Epidermal melanocyte (primary cell): ENCODE measurements around the gene ALDH5A1.
"Not testable (repeated sequence)": the region's sequence is repeated elsewhere in the genome, so short reads cannot be mapped to it uniquely, and the experiment has no call there.

Source experiments
- DNase-seq: peaks from one replicate; pipeline ENCODE4 v3.0.0; 2011; ENCODE audit warnings: low spot score; ENCODE audit not compliant: insufficient read length

Gene ALDH5A1

DNA sequence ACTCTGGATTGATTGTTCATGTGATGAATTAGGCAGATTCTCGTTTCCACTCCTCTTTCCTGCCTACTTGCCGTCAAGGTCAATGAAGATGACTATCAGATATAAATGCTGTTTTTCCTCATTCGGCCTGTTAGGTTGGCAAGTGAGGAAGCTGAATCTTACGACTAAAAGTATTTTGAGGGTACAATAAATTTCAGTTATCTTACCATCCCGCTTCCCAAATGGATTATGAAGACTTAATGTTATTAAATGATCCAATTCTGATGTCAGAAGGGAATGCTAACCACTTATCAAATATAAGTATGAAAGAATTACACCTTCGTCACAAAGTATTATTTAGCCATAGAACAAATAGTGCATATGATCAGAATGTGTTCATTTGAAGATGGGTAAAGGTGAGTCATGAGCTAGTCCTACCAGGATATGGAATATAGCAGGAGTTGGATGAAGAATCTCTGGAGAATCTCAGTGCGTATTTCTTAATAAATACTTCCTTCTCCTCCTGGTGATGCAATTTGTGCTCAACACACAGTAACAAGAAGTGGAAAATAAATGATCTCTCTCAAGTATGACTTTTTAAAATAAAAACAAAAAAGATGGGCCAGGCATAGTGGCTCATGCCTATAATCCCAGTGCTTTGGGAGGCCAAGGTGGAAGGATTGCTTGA lies 10.0 kb upstream of the ALDH5A1 start:
- DNase-seq, result no peak

DNA sequence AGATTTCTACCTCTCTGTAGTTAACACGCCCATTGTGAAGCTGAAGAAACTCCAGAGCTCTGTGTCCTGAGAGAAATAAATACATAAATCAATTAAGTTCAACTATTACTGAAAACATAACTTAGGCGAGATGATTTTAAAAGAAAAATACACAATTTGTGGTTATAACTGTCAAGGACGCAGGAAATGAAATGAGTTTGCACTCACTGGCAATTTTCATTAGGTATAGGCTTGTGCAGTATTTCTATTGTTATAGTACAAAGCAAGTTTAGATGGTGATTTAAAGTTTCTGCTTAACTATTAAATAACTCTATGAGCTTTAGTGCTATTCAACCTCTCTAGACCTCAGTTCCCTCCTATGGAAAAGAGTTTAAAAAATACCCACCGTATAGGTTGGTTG lies 8.7 kb upstream of the ALDH5A1 start:
- DNase-seq, result no peak

DNA sequence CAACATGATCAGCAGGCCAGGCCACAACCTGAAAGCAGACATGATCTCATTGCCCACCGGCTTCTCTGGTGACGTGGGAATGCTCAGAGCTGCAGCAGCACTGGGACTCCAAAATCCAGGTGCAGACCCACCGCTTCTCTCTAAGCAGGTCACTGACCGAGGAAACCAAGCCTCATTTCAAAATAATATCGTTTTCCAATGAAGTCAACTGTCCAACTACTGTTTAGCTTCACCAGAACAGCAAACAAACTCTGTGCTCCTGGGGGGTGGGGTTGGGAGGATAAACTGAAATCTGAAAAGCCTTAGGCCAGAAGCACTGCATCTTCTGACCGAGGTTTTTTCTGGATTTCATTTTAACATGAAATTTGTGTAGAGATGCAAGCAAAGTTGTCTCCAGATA lies 5.3 kb upstream of the ALDH5A1 start, which contains the start of gene GPLD1:
Gene GPLD1, minus strand, starts transcription at position 109 of the 400 bp plus-strand sequence. Its CDS starts 67 bp downstream, at position 42.
- DNase-seq, result no peak

DNA sequence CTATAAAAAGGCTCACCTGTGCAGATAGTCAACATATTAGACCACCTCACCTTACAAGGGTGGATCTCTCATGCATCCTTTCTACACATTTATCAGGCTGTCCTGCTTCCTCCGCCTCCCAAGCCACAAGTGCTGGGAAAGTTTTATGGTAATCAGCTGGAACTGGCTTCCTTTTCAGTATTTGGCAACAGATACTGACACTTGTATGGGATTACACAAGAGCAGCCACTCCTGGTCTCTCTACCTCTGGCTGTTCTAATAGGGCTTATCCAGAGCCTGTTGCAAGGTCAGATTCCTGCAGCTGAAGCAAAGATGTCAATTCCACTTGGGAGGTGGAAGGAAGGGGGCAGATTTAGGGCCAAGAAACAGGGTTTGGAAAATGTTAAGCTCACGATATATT lies 4.9 kb upstream of the ALDH5A1 start:
- DNase-seq, result no peak

DNA sequence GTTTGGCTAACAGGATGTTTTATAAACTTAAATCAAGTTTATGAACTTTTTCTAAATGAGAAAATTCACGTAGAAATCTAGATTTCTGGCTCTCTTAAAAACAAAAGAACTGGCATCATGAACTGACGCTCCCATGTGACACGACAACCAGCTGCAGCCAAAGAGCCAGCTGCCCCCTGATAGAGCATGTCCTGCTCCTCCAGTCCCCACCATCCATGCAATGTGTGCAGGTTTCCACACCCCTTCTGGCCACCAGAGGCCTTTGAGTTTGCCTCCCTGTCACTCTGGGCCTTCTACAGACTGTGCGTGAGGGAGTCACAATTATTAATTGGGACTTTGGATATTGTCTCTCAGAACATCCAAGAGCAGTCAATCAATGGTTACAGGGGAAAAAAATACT lies 3.8 kb upstream of the ALDH5A1 start:
- DNase-seq, result no peak

DNA sequence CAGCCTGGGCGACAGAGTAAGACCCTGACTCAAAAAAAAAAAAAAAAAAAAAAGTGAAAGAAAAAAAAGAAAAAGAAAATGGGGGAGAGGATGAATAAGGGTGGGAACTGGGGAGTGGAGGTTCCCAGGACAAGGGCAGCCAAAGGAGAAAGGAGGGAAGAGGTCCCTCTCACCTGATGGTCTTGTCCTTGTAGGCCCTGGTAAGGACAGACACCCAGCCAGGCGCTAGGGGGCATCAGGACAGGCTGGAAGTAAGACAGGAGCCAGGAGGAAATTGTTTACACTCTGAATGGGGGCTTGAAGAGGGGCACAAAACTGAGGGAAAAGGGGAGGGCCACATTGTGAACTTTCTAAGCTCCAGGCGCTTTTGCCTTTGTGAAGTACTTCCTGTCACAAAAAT lies 2.3 kb upstream of the ALDH5A1 start:
- DNase-seq, result no peak

DNA sequence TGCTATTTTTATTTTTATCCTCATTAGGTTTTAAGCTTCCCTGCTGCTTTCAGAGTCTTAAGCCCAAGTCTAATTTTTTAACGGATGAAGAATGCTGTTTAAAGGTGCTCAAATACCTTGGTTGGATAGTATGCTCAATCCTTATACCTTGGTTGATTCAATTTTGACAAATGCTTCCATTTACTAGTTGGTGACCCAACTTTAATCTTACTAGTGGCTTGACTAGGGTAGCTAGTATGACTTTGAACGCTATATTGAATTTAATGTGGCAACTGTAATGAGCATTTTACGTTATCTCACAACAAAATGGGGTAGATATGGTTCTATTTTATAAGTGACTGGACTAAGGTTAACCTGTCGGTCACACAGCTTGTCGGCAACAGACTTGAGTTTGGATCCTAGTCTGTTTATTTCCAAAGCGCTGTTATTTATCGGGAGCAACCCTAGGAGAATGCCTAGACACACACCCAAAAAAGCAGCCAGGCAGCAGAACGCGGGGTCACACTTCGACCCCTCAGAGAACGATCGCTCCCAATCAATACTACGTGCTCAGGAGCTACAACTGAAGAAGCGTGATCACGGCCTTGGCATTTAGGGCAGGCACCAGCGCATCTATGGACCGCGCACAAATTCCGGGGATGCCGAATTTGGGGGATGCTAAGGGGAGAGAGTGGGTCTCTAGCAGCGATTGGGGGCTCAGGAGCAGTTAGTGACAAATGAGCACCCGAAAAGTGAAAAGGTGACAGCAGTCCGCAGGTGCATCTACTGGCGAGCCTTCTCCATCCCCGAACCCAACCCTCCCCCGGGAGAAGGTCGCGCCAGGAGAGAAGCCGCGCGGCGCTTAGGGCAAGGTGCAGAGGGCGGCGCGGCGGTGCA lies 586 bp upstream of the ALDH5A1 start:
- no peak for DNase-seq

DNA sequence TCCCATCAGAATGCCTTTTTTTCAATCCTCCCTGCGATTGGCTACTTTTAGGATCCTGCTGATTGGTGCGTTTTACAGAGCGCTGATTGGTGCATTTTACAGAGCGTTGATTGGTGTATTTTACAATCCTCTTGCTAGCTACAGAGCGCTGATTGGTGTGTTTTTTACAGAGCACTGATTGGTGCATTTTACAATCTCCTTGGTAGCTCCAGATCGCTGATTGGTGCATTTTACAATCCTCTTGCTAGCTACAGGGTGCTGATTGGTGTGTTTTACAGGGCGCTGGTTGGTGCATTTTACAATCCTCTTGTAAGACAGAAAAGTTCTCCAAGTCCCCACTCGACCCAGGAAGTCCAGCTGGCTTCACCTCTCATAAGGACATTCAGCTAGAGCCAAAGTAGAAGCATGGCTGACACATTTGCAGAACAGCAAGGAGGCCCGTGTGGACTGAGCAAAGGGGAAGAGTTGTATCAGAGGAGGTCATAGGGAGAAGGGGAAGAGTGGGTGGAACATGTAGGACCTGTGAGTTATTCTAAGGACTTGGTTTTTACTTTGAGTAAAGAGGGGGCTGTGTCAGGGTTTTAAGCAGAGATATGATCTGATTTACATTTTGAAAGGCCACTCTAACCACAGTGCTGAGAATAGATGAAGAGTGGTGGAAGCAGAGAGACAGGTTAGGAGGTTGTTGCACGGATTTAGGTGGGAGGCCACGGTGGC lies 2.6 kb downstream of the ALDH5A1 start:
- no peak for DNase-seq

DNA sequence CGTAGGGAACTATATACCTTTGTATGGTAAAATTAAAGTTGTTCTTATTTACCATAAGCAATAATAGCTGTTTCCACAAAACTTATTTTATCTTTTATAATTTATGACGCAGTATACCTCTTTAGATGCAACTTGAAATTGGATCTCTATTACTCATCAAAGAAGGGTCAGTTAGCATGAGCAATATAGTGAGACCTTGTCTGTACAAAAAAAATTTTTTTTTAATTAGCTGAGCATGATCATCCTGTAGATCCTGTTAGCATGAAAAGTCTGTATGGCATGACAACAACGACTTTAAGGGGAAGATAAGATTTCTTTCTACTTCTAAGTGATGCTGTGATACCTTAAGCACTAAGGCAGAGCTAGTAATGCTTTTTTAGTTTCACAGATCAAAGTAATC lies 5.9 kb downstream of the ALDH5A1 start:
- DNase-seq, result no peak

DNA sequence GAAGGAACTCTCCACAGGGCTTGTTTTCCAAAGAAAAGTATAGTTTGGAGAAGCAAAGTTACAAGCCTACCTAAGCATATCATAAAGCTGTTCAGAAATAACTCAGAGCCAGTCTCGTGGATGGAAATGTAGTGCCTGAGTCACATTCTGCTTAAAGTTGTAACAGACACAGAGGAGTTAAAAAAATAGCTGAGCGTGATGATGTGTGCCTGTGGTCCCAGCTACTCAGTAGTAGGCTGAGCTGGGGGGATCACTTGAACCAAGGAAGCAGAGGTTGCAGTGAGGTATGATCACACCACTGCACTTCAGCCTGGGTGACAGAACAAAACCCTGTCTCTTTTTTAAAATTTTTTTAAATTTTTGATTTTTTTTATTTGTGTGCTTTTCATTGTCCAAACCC lies 6.6 kb downstream of the ALDH5A1 start:
- no peak for DNase-seq

DNA sequence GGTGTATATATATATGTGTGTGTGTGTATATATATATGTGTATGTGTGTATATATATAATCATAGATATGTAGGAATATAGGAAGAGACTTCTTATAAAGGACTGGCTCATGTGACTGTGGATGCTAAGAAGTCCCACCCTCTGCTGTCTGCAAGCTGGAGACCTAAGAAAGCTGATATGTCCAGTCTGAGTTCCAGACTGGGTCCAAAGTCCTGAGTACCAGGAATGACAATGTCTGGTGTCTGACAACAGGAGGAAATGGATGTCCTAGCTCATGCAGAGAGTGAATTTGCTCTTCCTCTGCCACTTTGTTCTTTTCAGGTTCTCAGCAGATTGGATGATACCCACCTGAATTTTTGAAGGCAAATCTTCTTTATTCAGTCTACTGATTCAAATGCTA lies 7.1 kb downstream of the ALDH5A1 start:
- DNase-seq, result no peak

DNA sequence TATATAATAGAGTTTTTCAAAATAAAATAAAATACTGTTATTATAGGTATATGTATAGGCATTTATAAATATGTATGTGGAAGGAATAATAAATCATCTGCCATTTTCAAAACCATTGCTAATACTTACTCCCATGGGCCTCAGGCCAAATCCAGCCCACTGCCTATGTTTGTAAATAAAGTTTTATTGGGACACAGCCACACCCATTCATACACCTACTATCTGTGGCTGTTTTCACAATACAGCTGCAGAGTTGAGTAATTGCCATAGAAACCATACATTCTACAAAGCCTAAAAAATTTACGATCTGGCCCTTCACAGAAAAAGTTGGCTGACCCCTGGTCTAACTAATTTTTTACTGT lies 9.5 kb downstream of the ALDH5A1 start:
- DNase-seq, result no peak

DNA sequence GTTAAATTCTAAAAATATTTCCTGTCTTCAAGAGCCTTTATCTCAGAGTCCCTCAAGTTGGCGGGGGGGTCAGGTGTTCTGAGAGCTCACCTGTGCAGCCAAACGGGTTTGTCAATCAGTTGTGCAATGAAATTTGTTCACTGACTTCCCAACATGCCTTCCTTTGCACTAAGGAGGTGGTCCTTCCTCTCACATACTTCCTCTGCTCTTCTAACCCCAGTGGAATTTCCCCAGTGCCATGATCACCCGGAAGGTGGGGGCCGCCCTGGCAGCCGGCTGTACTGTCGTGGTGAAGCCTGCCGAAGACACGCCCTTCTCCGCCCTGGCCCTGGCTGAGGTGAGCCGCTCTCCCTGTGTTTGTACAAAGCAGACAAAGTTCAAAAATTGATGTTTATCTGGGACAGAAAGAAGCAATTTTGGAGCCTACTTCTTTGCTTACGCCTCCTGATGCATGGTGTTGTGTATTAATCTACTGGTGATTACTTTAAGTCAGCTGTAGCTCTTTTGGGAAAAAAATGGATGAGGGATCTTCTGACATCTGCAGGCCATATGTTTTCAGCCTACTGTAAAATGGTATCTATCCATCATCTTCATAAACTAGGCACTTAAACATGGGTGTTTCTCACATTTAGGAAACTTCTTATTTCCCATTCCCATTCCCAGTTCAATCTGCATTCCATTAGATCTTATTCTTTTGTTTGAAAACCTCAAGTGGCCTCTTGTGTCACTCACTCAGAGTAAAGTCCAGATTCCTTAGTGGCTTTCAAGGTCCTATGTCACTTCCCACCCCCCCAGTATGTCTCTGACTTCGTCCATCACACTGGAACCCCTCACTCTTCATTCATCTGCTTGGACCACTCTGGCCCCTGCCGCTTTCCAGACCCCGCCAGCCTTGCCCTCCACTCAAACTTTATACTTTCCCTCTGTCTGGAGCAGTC lies 10.1 kb downstream of the ALDH5A1 start:
- DNase-seq, result no peak

DNA sequence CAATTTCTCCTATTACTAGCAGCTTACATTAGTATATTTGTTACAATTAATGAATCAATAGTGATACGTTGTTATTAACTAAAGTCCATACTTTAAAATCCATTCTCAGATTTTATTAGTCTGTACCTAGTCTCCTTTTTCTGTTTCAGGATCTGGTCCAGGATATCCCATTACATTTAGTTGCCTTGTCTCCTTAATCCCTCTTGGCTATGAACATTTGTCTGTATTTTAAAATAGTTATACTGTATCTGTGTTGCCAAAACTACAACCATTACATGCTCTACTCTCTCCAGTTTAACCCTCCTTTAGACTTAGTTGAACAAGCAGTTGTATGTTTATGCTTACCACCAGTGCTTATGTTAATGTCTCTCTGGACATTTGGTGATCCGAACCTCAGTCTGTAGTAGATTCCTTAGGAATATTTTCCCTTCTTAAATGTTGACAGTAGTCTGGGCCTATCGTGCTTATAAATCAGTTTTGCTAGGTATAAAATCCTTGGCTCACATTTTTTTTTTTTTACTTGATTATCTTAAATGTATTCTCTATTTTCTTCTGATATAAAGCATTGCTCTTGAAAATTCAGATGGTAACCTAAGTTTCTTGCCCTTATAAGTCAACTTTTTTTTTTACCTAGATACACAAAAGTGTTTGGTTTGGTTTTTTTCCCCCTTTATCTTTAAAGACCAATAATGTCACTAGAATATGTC lies 12.2 kb downstream of the ALDH5A1 start:
- no peak for DNase-seq

DNA sequence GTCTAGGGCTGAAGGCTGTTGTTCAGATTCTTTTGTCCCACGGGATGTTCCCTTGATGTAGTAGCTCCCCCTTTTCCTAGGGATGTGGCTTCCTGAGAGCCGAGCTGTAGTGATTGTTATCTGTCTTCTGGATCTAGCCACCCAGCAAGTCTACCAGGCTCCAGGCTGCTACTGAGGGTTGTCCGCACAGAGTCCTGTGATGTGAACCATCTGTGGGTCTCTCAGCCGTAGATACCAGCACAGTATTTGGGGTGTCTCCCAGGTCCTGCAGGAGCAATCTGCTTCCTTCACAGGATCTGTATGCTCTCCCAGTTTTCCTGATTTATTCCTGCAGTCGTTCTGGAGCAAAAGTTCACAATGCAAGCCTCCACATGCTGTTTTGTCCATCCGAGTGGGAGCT lies 17.2 kb downstream of the ALDH5A1 start:
- not testable (repeated sequence) for DNase-seq

DNA sequence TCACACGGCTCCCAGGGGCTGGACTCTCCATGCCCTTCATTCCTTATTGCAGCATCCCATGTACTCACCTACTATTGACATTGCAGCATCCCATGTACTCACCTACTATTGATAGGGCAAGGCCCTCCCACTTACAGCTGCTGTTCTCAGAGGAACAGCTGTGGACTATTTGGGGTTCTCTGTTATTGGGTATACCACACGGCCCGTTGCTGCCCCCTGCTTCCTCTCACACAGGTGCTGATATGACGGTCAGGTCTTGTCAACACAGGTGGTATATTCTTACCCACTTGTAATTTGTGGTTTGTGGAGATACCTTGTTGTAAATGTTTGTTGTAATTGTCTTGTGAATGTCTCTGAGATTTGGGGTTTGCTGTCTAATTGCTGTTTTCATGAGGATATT lies 18.8 kb downstream of the ALDH5A1 start:
- no peak for DNase-seq

DNA sequence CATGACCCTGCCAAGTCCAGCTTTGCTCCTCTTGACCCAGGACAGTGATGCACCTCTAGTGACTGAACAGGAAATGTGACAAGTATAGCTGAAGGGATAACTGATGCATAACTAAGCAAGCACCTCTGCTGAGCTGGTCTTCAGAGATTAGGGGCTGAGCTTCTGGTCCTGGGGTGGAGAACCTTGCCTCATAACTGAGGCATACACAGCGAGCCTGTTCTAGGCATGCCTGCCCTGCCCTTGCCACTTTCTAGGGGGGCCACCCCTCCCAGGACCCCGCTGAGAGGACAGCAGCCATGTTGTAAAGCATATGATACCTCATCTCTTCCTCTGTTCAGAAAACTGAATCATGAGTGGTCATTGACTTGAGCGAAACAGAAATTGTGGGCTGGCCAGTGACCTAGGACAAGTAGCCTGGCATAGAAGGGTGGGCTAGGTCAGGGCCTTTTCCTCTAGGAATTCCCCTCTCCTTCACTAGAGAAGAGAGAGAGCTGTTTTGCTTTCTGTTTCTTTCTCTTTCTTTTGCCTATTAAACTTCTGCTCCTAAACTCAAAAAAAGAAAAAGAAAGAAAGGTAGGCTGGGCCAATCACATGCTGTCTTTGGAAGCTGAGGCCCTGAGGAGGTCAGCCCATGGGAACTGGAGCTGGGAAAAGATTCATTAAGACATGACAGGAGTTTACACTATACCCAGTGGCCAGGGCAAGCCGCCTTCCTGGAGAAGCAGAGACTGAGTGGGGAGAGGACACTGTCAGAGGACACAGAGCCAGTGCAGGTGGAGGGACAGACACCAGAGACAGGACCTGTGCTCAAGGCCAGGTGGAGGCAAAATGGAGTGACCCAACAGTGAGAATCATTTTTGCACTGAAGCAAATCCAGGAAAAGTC lies 23.1 kb downstream of the ALDH5A1 start:
- no peak for DNase-seq

DNA sequence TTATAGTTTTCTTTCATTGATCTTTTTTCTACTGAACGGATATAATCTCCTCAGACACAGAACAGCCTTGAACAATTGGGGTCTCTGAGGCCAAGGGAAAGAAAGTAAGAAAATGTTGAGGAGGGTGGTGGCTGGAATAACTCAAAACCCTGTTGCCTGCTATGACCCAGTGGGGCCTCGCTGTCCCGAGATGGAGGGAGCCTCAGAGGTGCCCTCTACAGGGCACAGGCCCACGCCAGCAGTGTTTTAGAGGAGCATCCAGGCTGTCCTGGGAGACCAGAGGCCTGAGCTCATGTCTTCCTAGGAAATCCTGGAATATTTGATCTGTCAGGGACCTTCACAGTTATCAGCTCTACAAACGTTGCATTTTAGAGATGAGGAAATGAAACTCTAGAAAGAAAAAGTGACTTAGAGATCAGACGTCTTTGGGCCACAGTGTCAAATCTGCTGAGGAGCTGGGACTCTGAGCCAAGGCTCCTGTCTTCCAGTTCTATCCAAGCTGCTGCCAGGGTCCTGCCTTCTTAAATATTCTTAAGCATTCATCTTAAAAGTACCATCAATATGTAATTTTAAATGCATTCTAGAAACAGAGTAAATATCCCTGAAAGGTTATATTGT lies 26.3 kb downstream of the ALDH5A1 start:
- peak; percentile 37 for DNase-seq
